Measurements from ENCODE around the gene TREML2. TPM values are rescaled to one million over a fixed set of nuclear protein-coding genes. Genes with fewer than 3 reads are reported as not detected.

TREML2 gene
- total RNA-seq, 1 experiment from 2014 or later = not detected

DNA sequence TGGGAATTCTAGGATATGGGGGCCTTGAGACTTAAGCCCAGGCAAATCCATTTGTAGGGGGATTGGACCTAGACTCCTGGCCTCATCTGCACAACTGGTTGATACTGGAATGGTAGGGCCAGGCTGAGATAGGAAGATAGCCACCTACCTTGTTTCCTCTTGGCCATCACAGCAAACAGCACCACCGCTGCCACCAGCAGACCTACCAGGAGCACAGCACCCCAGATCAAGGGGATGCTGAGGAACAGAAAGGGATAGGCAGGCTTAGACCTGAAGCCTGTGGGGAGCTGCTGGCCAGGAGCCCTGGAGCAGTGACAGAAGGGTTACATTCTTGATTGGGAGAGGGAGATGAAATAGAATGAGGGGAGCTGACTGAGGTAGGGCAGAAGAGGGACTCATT, 50.3 kb downstream of the TREML2 start:
- DNase-seq (ENCODE audit: low read depth) = no peak

- no peak for DNase-seq (ENCODE audit: low read depth)
Measured at GRCh38 chr6:41147917-41148316, 53.0 kb downstream of the TREML2 start.

Other genes starting within 250 kb of the TREML2 start
- 0.10 and 0.12 TPM in 2 replicates for gene UNC5CL, start 161.9 kb downstream of the TREML2 start, total RNA-seq (2014; rRNA removed; shearing (Covaris generic))
- gene TSPO2, start 158.7 kb downstream of the TREML2 start, total RNA-seq (2014; rRNA removed; shearing (Covaris generic)) = not detected in 2 replicates
- not detected in 2 replicates for gene APOBEC2, start 147.9 kb downstream of the TREML2 start, total RNA-seq (2014; rRNA removed; shearing (Covaris generic))
- 26.1 and 28.0 TPM in 2 replicates for gene OARD1, start 128.8 kb downstream of the TREML2 start, total RNA-seq (2014; rRNA removed; shearing (Covaris generic))
- gene NFYA, start 128.2 kb downstream of the TREML2 start, total RNA-seq (2014; rRNA removed; shearing (Covaris generic)) = 7.8 and 8.9 TPM in 2 replicates
- not detected in 2 replicates for gene TREML1, start 46.8 kb downstream of the TREML2 start, total RNA-seq (2014; rRNA removed; shearing (Covaris generic))
- 0.39 TPM in 1 of 2 replicates, not detected in the other for gene TREM2, start 38.0 kb downstream of the TREML2 start, total RNA-seq (2014; rRNA removed; shearing (Covaris generic))
- not detected in 2 replicates for gene TREML4, start 27.2 kb upstream of the TREML2 start, total RNA-seq (2014; rRNA removed; shearing (Covaris generic))
- gene TREM1, start 85.5 kb upstream of the TREML2 start, total RNA-seq (2014; rRNA removed; shearing (Covaris generic)) = 2.0 TPM in 1 of 2 replicates, not detected in the other
- not detected in 2 replicates for gene NCR2, start 134.5 kb upstream of the TREML2 start, total RNA-seq (2014; rRNA removed; shearing (Covaris generic))

Data from RPMI7951 (cell line).